OCI-LY1 (cell line): Measurements from ENCODE around the gene MAP4K4.

Experiments
- H2AFZ ChIP-seq: fragments of 200-600 bp; sonication (generic), shearing (Covaris generic); 2 replicates; pipeline ENCODE4 v1.6.0; 2014; ENCODE audit warnings: antibody characterized with exemption, mild to moderate bottlenecking, low read length
- H3F3A ChIP-seq: fragments of 200-600 bp; sonication (generic), shearing (Covaris generic); 2 replicates; pipeline ENCODE4 v1.6.0; 2014; ENCODE audit warnings: mild to moderate bottlenecking, antibody characterized with exemption, low read length, moderate library complexity; ENCODE audit not compliant: insufficient read depth
- H3K27ac ChIP-seq: fragments of 200-600 bp; sonication (generic); 2 replicates; pipeline ENCODE4 v1.5.1; 2014; ENCODE audit warnings: low read length, mixed run types, mild to moderate bottlenecking, low read depth; ENCODE audit not compliant: poor library complexity, severe bottlenecking
- H3K27me3 ChIP-seq: fragments of 200-600 bp; sonication (generic); 2 replicates; pipeline ENCODE4 v1.6.0; 2014; ENCODE audit warnings: antibody characterized with exemption, mild to moderate bottlenecking, low read length, moderate library complexity; ENCODE audit not compliant: insufficient read depth
- H3K36me3 ChIP-seq: fragments of 200-600 bp; sonication (generic); 2 replicates; pipeline ENCODE4 v1.6.1; 2014; ENCODE audit warnings: mild to moderate bottlenecking, antibody characterized with exemption, low read length, moderate library complexity, mixed read lengths; ENCODE audit not compliant: insufficient read depth
- H3K4me1 ChIP-seq: fragments of 200-600 bp; sonication (generic); 2 replicates; pipeline ENCODE4 v1.5.1; 2014; ENCODE audit warnings: mild to moderate bottlenecking, low read length, moderate library complexity; ENCODE audit not compliant: insufficient read depth, severe bottlenecking
- H3K4me2 ChIP-seq: fragments of 200-600 bp; sonication (generic), shearing (Covaris generic); 2 replicates; pipeline ENCODE4 v1.6.1; 2014; ENCODE audit warnings: low read length
- H3K4me3 ChIP-seq: fragments of 200-600 bp; sonication (generic); 2 replicates; pipeline ENCODE4 v1.5.1; 2014; ENCODE audit warnings: low read length, low read depth, mild to moderate bottlenecking, mixed read lengths; ENCODE audit not compliant: poor library complexity, severe bottlenecking
- H3K79me2 ChIP-seq: fragments of 200-600 bp; shearing (Covaris generic); 2 replicates; pipeline ENCODE4 v1.6.1; 2016; ENCODE audit warnings: mixed run types, low read length, mixed read lengths; ENCODE audit not compliant: insufficient read depth
- H3K9ac ChIP-seq: fragments of 200-600 bp; sonication (generic), shearing (Covaris generic); 2 replicates; pipeline ENCODE4 v1.6.1; 2014; ENCODE audit warnings: mild to moderate bottlenecking, low read length, mixed read lengths
- H3K9me2 ChIP-seq: fragments of 200-600 bp; sonication (generic), shearing (Covaris generic); 2 replicates; pipeline ENCODE4 v1.6.1; 2014; ENCODE audit warnings: low read depth, mild to moderate bottlenecking, low read length, mixed read lengths
- H3K9me3 ChIP-seq: fragments of 200-600 bp; shearing (Covaris generic); 2 replicates; pipeline ENCODE4 v1.6.1; 2014; ENCODE audit warnings: low read length, mixed read lengths
- H4K20me1 ChIP-seq: fragments of 200-600 bp; sonication (generic), shearing (Covaris generic); 2 replicates; pipeline ENCODE4 v1.6.0; 2016; ENCODE audit warnings: mild to moderate bottlenecking, low read length; ENCODE audit not compliant: insufficient read depth
- EZH2 ChIP-seq: fragments of 200-600 bp; sonication (generic), shearing (Covaris generic); IDR thresholded peaks from 2 replicates; pipeline ENCODE4 v1.8.0; 2017; ENCODE audit warnings: borderline replicate concordance, mixed run types, mild to moderate bottlenecking, antibody characterized with exemption, low read length, moderate library complexity, mixed read lengths
- TF ChIP-seq, protein P1 (sequence below): fragments of 200-600 bp; sonication (generic), shearing (Covaris generic); IDR thresholded peaks from 2 replicates; pipeline ENCODE4 v1.5.1; 2017; ENCODE audit warnings: mild to moderate bottlenecking, antibody characterized with exemption, low read length, moderate library complexity, mixed read lengths

The MAP4K4 gene

DNA sequence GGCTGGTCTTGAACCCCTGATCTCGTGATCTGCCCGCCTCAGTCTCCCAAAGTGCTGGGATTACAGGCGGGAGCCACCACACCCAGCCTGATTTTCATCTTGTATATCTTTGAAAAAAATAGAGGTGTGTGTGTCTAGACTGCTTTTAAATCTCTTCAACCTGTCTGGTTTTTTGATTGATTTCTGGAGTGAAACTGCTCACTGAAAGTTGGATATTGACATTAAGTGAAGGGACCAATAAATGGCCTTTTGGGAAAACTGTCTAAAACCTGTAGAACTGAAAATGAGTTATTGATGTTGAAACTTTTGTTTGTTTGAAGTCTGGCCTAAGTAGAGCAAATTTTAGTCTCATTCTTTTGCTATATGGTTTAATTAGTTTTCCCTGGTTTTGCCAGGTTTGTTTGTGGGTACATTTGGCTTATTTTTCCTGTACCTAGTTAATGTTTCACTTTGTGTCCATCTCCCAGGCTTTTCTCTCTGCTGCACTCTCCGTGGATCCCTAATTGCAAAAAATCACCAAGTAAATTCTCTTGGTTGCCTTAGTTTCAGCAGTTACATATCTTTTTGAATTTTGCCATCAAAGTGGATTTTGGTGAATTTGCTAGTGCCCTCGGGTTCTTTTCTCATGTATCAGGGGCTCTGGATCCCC, 144.3 kb downstream of the MAP4K4 start:
- Histone ChIP-seq H2AFZ (no peak overlapping the region), H4K20me1 (no peaks in the 10 kb centered on the region), H3K4me3 (no peak overlapping the region), H3K36me3 (peaks cover 55% of the 10 kb centered on the region), H3F3A (no peaks in the 10 kb centered on the region), H3K4me2 (no peak overlapping the region), H3K27ac (no peak overlapping the region), H3K4me1 (no peaks in the 10 kb centered on the region), H3K9ac (no peak overlapping the region), H3K79me2 (no peaks in the 10 kb centered on the region), H3K9me2 (no peaks in the 10 kb centered on the region), H3K27me3 (no peaks in the 10 kb centered on the region), H3K9me3 (no peaks in the 10 kb centered on the region)
- no peak for TF ChIP-seq EZH2
- TF ChIP-seq, protein P1, sequence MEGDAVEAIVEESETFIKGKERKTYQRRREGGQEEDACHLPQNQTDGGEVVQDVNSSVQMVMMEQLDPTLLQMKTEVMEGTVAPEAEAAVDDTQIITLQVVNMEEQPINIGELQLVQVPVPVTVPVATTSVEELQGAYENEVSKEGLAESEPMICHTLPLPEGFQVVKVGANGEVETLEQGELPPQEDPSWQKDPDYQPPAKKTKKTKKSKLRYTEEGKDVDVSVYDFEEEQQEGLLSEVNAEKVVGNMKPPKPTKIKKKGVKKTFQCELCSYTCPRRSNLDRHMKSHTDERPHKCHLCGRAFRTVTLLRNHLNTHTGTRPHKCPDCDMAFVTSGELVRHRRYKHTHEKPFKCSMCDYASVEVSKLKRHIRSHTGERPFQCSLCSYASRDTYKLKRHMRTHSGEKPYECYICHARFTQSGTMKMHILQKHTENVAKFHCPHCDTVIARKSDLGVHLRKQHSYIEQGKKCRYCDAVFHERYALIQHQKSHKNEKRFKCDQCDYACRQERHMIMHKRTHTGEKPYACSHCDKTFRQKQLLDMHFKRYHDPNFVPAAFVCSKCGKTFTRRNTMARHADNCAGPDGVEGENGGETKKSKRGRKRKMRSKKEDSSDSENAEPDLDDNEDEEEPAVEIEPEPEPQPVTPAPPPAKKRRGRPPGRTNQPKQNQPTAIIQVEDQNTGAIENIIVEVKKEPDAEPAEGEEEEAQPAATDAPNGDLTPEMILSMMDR = no peak

DNA sequence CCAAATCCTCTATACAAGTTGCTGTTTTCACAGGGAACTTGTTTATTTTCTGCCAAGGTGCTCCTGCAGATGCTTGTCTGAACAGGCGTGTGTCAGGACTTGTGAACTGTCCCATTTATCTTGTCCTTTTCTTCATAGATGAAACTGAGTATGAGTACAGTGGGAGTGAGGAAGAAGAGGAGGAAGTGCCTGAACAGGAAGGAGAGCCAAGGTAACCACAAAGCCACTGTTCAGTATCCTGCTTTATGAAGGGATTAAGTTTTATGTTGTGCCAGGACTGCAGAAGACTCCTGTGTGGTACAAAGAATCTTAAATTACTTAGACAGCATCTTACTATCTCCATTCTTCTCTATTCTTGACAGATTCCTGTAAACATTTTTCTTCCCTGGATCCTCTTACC, 145.0 kb downstream of the MAP4K4 start:
- no peaks in the 10 kb centered on the region for H3F3A ChIP-seq
- H4K20me1 ChIP-seq = no peaks in the 10 kb centered on the region
- no peaks in the 10 kb centered on the region for H3K79me2 ChIP-seq

DNA sequence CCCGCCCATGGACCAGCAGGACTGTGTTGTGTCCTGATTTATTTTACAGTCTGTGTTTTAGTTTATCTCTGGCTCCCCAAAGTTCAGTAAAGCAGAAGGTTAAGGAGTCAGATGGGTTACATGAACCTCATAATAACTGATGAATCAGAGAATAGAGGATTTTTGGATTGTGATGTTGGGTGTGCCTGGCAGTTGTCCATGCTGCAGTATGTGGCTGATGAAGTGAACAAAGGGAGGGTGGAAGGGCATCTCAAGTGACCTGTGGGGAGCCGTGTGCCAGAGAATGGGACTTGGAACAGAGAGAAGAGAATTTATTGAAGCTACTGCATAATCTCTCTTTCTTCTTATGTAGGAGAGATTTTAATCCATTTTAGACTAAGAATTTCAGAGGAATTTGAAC, 145.5 kb downstream of the MAP4K4 start:
- Histone ChIP-seq H3K27me3 (no peaks in the 10 kb centered on the region), H3K27ac (no peak overlapping the region), H4K20me1 (no peaks in the 10 kb centered on the region), H3F3A (no peaks in the 10 kb centered on the region), H3K36me3 (peaks cover 49% of the 10 kb centered on the region), H3K9ac (no peak overlapping the region), H3K4me2 (no peak overlapping the region), H3K4me1 (no peaks in the 10 kb centered on the region), H3K9me2 (no peaks in the 10 kb centered on the region), H3K4me3 (no peak overlapping the region), H3K79me2 (no peaks in the 10 kb centered on the region), H3K9me3 (no peaks in the 10 kb centered on the region), H2AFZ (no peak overlapping the region)
- TF ChIP-seq, protein P1 = no peak
- no peak for TF ChIP-seq EZH2

More for the DNA sequence above, 145.0 kb downstream of the MAP4K4 start:
- Histone ChIP-seq H3K4me2 (no peak overlapping the region), H3K9me3 (no peaks in the 10 kb centered on the region), H3K9me2 (no peaks in the 10 kb centered on the region), H3K9ac (no peak overlapping the region), H3K4me1 (no peaks in the 10 kb centered on the region), H3K4me3 (no peak overlapping the region), H2AFZ (no peak overlapping the region), H3K27ac (no peak overlapping the region), H3K27me3 (no peaks in the 10 kb centered on the region), H3K36me3 (peaks cover 50% of the 10 kb centered on the region)
- TF ChIP-seq EZH2 = no peak
- TF ChIP-seq, protein P1 = no peak
